Stomach smooth muscle (tissue), 2 donors: Measurements from ENCODE around the gene MAML3.

ENCODE experiments used
- H3K27ac ChIP-seq: one replicate; pipeline ENCODE4 v1.7.0; 2013; ENCODE audit warnings: mild to moderate bottlenecking, low read length, inconsistent platforms
- H3K27me3 ChIP-seq, 2 donors: one replicate each; pipeline ENCODE4 v1.7.0; 2013; ENCODE audit warnings: low read length in 2 of 2; ENCODE audit not compliant: insufficient read depth in 2 of 2, control insufficient read depth in 1 of 2
- H3K36me3 ChIP-seq, 2 donors: one replicate each; pipeline ENCODE4 v1.7.0; 2013; ENCODE audit warnings: low read length in 2 of 2; ENCODE audit not compliant: control insufficient read depth in 2 of 2, insufficient read depth in 2 of 2
- H3K4me1 ChIP-seq: one replicate; pipeline ENCODE4 v1.7.0; 2013; ENCODE audit warnings: low read length; ENCODE audit not compliant: control insufficient read depth, insufficient read depth
- H3K4me3 ChIP-seq, 2 donors: one replicate each; pipeline ENCODE4 v1.7.0; 2013; ENCODE audit warnings: low read length in 2 of 2
- H3K9ac ChIP-seq, 2 donors: one replicate each; pipeline ENCODE4 v1.7.0; 2013; ENCODE audit warnings: low read length in 2 of 2, mild to moderate bottlenecking in 1 of 2
- H3K9me3 ChIP-seq, 2 donors: one replicate each; pipeline ENCODE4 v1.7.0; 2013; ENCODE audit warnings: low read length in 2 of 2; ENCODE audit not compliant: control insufficient read depth in 2 of 2
- donor health status: healthy.
- donor health status: Pancreatic carcinoma.

Gene MAML3

GRCh38 chr4:139896091-139896604, 257.8 kb downstream of the MAML3 start:
- Histone ChIP-seq H3K27me3 (no peaks in the 10 kb centered on the region), H3K36me3 (no peaks in the 10 kb centered on the region), H3K9ac (no peak overlapping the region), H3K9me3 (no peaks in the 10 kb centered on the region), H3K27ac (no peak overlapping the region), H3K4me1 (no peaks in the 10 kb centered on the region), H3K4me3 (no peak overlapping the region)

GRCh38 chr4:139893801-139894200, 260.2 kb downstream of the MAML3 start:
- no peak overlapping the region for H3K27ac ChIP-seq
- H3K4me1 ChIP-seq = no peaks in the 10 kb centered on the region
- no peak overlapping the region for H3K9ac ChIP-seq
- no peaks in the 10 kb centered on the region for H3K9me3 ChIP-seq
- H3K27me3 ChIP-seq = no peaks in the 10 kb centered on the region
- H3K4me3 ChIP-seq = no peak overlapping the region
- no peaks in the 10 kb centered on the region for H3K36me3 ChIP-seq

GRCh38 chr4:139892973-139893736, 260.8 kb downstream of the MAML3 start:
- peaks cover 3% of the 10 kb centered on the region for H3K4me1 ChIP-seq

GRCh38 chr4:139890816-139891215, 263.2 kb downstream of the MAML3 start:
- peaks cover 11% of the 10 kb centered on the region for H3K4me1 ChIP-seq
- H3K27me3 ChIP-seq = no peaks in the 10 kb centered on the region
- H3K9ac ChIP-seq = no peak overlapping the region
- H3K27ac ChIP-seq = no peak overlapping the region
- H3K4me3 ChIP-seq = no peak overlapping the region
- H3K36me3 ChIP-seq = no peaks in the 10 kb centered on the region
- H3K9me3 ChIP-seq = no peaks in the 10 kb centered on the region

More at GRCh38 chr4:139892973-139893736, 260.8 kb downstream of the MAML3 start:
- H3K36me3 ChIP-seq = no peaks in the 10 kb centered on the region
- no peak overlapping the region for H3K4me3 ChIP-seq
- no peak overlapping the region for H3K9ac ChIP-seq
- H3K27me3 ChIP-seq = no peaks in the 10 kb centered on the region
- H3K27ac ChIP-seq = no peak overlapping the region
- H3K9me3 ChIP-seq = no peaks in the 10 kb centered on the region

- no peak overlapping the region for H3K27ac ChIP-seq
- H3K9ac ChIP-seq = no peak overlapping the region
- no peak overlapping the region for H3K4me3 ChIP-seq
- H3K9me3 ChIP-seq = no peaks in the 10 kb centered on the region
- H3K36me3 ChIP-seq = no peaks in the 10 kb centered on the region
- H3K27me3 ChIP-seq = no peaks in the 10 kb centered on the region
- H3K4me1 ChIP-seq = peaks cover 11% of the 10 kb centered on the region
These were observed 264.1 kb downstream of the MAML3 start for GRCh38 chr4:139889901-139890300.

- H3K4me3 ChIP-seq = no peak overlapping the region
- H3K9me3 ChIP-seq = no peaks in the 10 kb centered on the region
- no peak overlapping the region for H3K9ac ChIP-seq
- H3K36me3 ChIP-seq = no peaks in the 10 kb centered on the region
- H3K4me1 ChIP-seq = peaks cover 11% of the 10 kb centered on the region
- H3K27ac ChIP-seq = no peak overlapping the region
- no peaks in the 10 kb centered on the region for H3K27me3 ChIP-seq
These were observed 264.7 kb downstream of the MAML3 start for GRCh38 chr4:139889264-139889663.

GRCh38 chr4:139887962-139888735, 265.8 kb downstream of the MAML3 start:
- Histone ChIP-seq H3K9ac (no peak overlapping the region), H3K9me3 (peaks cover under 1 to 5% of the 10 kb centered on the region in 2 donors), H3K4me1 (peaks cover 11% of the 10 kb centered on the region), H3K36me3 (no peaks in the 10 kb centered on the region), H3K27ac (no peak overlapping the region), H3K4me3 (peak overlapping the region in 1 of 2 donors; percentile 63), H3K27me3 (no peaks in the 10 kb centered on the region)

- Histone ChIP-seq H3K27ac (no peak overlapping the region), H3K4me1 (peaks cover 11% of the 10 kb centered on the region), H3K4me3 (peak overlapping the region; percentile 58 to 63), H3K36me3 (no peaks in the 10 kb centered on the region), H3K27me3 (no peaks in the 10 kb centered on the region), H3K9me3 (peaks cover 4 to 5% of the 10 kb centered on the region in 2 donors), H3K9ac (no peak overlapping the region)
These were observed 266.6 kb downstream of the MAML3 start for GRCh38 chr4:139887376-139887802.

- Histone ChIP-seq H3K4me3 (peak overlapping the region; percentile 58 to 63), H3K4me1 (peaks cover 11% of the 10 kb centered on the region), H3K36me3 (no peaks in the 10 kb centered on the region), H3K9me3 (peaks cover 4 to 5% of the 10 kb centered on the region in 2 donors), H3K9ac (no peak overlapping the region), H3K27me3 (no peaks in the 10 kb centered on the region), H3K27ac (no peak overlapping the region)
These were observed 267.2 kb downstream of the MAML3 start for GRCh38 chr4:139886798-139887197.

- Histone ChIP-seq H3K27ac (no peak overlapping the region), H3K36me3 (no peaks in the 10 kb centered on the region), H3K4me3 (no peak overlapping the region), H3K27me3 (no peaks in the 10 kb centered on the region), H3K4me1 (peaks cover 11% of the 10 kb centered on the region), H3K9me3 (peaks cover 4 to 5% of the 10 kb centered on the region in 2 donors), H3K9ac (no peak overlapping the region)
These were observed 269.5 kb downstream of the MAML3 start for GRCh38 chr4:139884438-139884837.
